HUDEP-2 (cell line): ENCODE results near the gene ALK.

ENCODE experiments used
- DNase-seq, 76 experiments: peaks; one replicate each; lab custom pipeline; 2025; ENCODE audit not compliant: unreplicated experiment in 76 of 76; lab: John Stamatoyannopoulos, UW

The ALK gene

GRCh38 chr2:29308366-29308765 is 613.0 kb downstream of the ALK start:
- no peak for DNase-seq

- DNase-seq, result no peak
These were observed 613.9 kb downstream of the ALK start for GRCh38 chr2:29307519-29307918.

GRCh38 chr2:29305762-29306161 is 615.6 kb downstream of the ALK start:
- no peak for DNase-seq

GRCh38 chr2:29304399-29305060 is 616.9 kb downstream of the ALK start:
- DNase-seq, result no peak

- no peak for DNase-seq
These were observed 624.8 kb downstream of the ALK start for GRCh38 chr2:29296585-29296984.

- DNase-seq, result peak in 1 of 76 experiments; percentile 26
These were observed 625.5 kb downstream of the ALK start for GRCh38 chr2:29295845-29296244.

- DNase-seq, result peak in 6 of 76 experiments; percentile 0 to 9 (median 4)
These were observed 627.5 kb downstream of the ALK start for GRCh38 chr2:29293830-29294438.

- DNase-seq, result no peak
These were observed 630.9 kb downstream of the ALK start for GRCh38 chr2:29290293-29291047.

- DNase-seq, result no peak
These were observed 636.7 kb downstream of the ALK start for GRCh38 chr2:29284671-29285070.

GRCh38 chr2:29281916-29282247 is 639.5 kb downstream of the ALK start:
- no peak for DNase-seq

GRCh38 chr2:29281086-29281915 is 640.1 kb downstream of the ALK start:
- DNase-seq, result no peak

- DNase-seq, result no peak
These were observed 642.4 kb downstream of the ALK start for GRCh38 chr2:29278966-29279365.

GRCh38 chr2:29276151-29276550 is 645.2 kb downstream of the ALK start:
- DNase-seq, result no peak

GRCh38 chr2:29275186-29275585 is 646.2 kb downstream of the ALK start:
- DNase-seq, result no peak

- no peak for DNase-seq
These were observed 647.4 kb downstream of the ALK start for GRCh38 chr2:29273685-29274611.

GRCh38 chr2:29273004-29273684 is 648.2 kb downstream of the ALK start:
- no peak for DNase-seq

GRCh38 chr2:29272311-29272710 is 649.1 kb downstream of the ALK start:
- no peak for DNase-seq

GRCh38 chr2:29270701-29271121 is 650.7 kb downstream of the ALK start:
- no peak for DNase-seq

GRCh38 chr2:29269765-29270109 is 651.6 kb downstream of the ALK start:
- DNase-seq, result no peak
